ENCODE results near the gene HSPA13.
"Not testable (repeated sequence)": the region's sequence is repeated elsewhere in the genome, so short reads cannot be mapped to it uniquely, and the experiment has no call there.

Gene HSPA13

DNA sequence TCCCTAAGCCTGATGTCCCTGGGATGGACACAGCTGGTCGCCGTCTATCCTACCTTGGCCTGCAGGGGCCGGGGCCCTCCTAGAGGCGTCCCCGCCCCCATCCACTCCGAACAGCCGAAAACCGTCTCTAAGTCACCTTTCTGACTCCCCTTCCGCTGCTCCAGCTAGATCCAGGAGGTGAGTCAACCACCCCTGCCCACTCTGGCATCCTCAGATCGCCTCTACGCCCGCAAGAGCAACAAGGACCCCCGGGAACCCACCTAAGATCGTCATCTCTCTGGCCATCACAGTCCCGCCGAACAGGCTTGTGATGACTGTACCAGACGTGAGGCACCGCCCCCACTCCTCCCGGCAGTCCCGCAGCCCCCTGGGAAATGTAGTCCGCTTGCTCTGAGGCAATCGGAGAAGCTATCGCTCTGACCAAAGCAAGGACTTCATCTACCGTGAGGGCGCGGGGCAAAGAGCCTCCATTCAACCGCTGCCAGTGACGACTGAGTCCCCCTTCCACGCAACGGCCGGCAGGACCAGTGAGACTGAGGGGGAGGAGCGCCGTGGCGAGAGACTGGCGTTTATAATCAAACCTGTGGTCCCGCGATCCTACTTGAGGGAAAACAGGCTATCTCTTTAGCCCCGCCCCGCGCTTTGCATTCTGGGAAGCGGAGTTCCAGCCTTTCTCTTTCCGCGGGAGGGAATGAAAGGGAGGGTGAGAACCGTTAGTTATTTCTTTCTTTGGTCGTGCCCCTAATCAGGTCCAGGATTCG lies at the start of gene HSPA13:
TSS of gene HSPA13 (minus strand) at position 312 of the 761 bp plus-strand sequence. CDS start at position 285, 27 bp downstream.
- peak; percentile 99 for DNase-seq

- no peak for DNase-seq
Measured at GRCh38 chr21:14418920-14419319, 36.0 kb upstream of the HSPA13 start.

GRCh38 chr21:14414932-14415508 lies 32.1 kb upstream of the HSPA13 start:
- DNase-seq = no peak

DNA sequence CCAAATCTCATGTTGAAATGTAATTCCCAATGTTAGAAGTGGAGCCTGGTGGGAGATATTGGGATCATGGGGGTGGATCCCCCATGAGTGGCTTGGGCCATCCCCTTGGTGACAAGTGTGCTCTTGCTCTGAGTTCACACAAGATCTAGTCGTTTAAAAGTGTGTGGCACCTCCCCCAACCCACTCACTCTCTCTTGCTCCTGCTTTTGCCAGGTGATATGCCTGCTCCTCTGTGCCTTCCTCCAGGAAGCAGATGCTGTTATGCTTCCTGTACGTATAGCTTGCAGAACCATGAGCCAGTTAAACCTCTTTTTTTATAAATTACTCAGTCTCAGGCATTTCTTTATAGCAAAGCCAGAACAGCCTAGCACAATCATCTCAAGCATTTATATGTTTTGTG lies 23.0 kb upstream of the HSPA13 start:
- no peak for DNase-seq

DNA sequence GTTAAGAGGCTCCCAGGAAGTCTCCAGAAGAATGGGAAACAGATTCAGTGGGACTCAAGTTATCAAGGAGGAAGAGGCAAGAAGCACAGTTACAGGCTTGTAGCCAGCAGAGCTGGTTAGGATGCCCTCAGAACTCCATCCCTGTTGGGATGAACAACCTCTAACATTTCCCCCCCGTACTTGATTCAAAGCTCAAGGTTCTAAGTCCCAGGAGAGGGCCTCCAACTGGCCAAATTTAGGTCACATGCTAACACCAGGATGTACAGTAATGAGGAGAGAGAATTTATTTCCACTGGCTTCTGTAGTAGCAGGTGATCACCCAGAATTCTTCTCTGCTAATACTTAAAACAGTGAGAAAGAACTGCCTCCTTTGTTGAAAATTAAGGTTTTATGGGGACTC lies 22.3 kb upstream of the HSPA13 start:
- DNase-seq = no peak

GRCh38 chr21:14403681-14404318 lies 20.9 kb upstream of the HSPA13 start:
- DNase-seq = peak in 1 of 2 experiments; percentile 51

- DNase-seq = no peak
Measured at GRCh38 chr21:14401217-14401616, 18.3 kb upstream of the HSPA13 start.

- no peak for DNase-seq
Measured at GRCh38 chr21:14388282-14388681, 5.3 kb upstream of the HSPA13 start.

DNA sequence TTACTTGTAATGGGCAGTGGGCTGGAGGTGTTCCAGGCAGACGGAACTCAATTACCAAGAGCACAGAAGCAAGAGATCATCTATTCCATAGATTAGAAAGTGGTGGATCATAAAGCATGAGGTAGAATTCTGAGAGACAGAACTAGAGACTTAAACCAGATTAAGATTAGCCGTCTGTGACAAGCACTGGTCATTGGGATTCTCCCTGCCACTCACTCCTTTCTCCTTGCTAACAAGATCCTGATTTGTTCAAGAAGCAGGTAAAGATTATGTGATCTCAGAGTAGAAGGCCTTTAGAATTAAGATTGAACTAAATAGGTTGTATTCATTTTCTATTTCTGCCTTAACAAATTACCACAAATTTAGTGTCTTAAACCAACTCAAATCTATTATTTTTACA lies 1.5 kb upstream of the HSPA13 start:
- no peak for DNase-seq

DNA sequence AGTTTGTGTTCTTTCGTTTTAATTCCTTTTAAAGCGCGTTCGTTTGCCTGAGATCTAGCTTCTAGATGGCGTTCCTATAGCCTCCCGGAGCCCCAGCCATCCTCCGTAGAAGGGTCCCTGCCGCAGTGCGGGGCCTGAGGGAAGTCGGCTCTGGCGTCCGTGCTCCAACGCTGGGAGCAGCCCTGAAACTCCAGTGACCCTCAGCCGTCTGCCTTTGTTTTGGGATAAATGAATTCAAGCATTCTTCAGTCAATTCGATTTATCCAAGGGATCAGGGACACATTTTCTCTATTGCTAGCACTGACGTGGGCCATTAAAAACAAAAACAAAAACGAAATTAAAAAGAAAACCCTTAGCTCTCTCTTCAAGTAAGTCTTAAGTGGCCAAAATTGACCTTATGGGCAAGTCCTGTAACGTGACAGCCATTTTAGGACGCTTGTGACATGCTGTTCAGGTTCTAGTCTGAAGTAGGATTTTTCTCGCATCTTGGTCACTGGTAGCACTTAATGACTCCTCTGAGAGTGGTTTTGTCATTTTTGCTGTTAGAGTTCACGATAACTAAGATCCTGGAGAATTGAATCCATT lies 742 bp upstream of the HSPA13 start:
- DNase-seq = peak in 1 of 2 experiments; percentile 83

DNA sequence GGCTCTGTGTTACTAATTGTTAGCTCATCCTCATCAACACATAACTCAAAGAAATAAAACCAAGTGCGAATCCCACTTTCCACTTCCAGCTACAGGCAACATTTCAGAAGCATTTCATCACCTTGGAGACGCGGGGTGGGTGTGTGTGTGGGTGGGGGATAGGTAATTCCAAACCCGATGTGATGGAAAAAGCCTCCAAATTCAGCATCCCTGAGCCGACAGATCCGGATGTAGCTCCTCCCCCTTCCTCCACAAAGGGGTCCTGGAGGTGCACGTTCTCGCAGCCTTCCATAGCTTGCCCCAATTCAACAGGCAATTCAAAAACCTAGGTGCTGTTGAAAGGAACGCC lies 486 bp downstream of the HSPA13 start:
- peak in 1 of 2 experiments; percentile 59 for DNase-seq

- no peak for DNase-seq
Measured at GRCh38 chr21:14376854-14377253, 6.1 kb downstream of the HSPA13 start.

DNA sequence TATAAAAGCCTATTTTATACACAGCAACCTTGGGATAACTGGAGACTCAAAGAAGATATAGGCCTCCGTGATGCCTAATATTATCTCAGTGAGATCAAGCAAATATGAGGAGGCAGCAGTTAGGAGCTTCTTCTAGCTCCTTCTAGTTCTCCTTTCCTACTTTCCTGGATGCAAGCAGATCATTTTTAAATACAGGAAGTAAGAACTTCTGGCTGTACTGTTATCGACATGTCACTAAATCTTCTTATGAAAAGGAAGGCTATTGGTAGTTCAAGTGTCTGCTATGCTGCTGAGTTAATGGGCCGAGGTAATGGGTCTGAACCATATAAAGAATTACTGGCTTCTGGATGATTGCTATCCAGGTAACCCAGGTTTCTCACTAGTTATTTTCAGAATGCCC lies 15.9 kb downstream of the HSPA13 start:
- no peak for DNase-seq

GRCh38 chr21:14361958-14362357 lies 21.0 kb downstream of the HSPA13 start:
- no peak for DNase-seq

- no peak for DNase-seq
Measured at GRCh38 chr21:14358775-14359174, 24.2 kb downstream of the HSPA13 start.

GRCh38 chr21:14356746-14357145 lies 26.2 kb downstream of the HSPA13 start:
- DNase-seq = no peak

DNA sequence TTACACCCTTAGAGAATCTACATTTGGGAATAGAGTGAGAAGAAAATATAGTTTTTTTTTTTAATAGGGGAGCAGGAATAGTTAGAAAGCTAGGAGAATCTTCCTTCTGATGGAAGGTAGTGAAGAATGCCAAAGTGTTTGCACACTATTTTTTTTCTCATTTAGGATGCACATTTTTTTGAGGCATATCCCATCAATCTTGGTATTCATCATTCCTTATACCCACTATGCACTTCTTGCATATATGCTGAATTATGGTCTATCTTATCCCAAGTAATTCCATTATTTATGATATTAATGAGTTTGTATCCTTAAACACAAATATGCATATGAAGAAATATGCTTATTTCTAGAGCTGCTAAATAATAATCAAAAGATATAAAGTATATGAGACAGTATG lies 28.4 kb downstream of the HSPA13 start:
- no peak for DNase-seq

GRCh38 chr21:14353726-14354125 lies 29.2 kb downstream of the HSPA13 start:
- no peak for DNase-seq

DNA sequence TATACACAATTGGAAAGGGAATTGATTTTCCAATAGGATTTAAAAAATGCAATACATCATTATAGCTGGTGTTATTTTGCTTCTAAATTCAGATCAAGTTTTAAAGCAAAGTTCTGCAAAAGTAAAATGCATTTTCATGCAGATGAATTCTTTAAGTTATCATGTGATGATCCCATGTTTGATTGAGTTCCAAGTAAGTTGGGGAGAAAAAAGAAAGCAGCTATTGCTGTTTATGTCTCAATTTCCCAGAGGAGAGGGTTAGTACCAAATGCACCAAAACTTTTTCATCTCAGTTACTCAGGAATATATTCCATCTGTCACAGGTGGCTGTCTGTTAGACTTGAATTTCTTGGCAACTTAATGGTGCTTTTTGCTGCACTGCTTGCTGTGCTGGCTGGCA lies 29.7 kb downstream of the HSPA13 start:
- DNase-seq = no peak

- DNase-seq = not testable (repeated sequence)
Measured at GRCh38 chr21:14327346-14327745, 55.6 kb downstream of the HSPA13 start.

DNA sequence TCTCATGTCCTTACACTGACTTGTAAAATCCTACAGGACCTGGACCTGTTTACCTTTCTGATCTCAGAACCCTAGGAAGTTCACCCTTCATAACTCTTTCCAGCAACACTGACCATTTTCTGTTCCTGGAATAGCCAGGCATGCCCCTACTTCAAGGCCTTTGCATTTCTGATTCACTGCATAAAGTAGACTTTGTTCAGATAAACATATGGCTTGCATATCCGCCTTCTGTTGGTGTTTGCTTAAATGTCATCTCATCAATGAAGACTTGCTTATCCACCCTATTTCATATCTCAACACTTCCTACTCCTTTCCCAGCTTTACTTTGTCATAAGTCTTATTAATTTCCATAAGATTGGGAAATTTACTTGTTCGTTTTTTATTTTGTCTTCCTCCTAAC lies 57.4 kb downstream of the HSPA13 start:
- no peak for DNase-seq
